Activated naive CD8-positive, alpha-beta T cell treated with anti-CD3 and anti-CD28 coated beads for 36 hours (primary cell): Measurements from ENCODE around the gene SLC22A2. TPM values are rescaled to one million over a fixed set of nuclear protein-coding genes. Genes with fewer than 3 reads are reported as not detected.
"Not testable (repeated sequence)": the region's sequence is repeated elsewhere in the genome, so short reads cannot be mapped to it uniquely, and the experiment has no call there.

Experiments used
- DNase-seq: peaks from one replicate; pipeline ENCODE4 v3.0.0; 2021
- H3K27ac Mint-ChIP-seq: one replicate; pipeline ENCODE4 v1.8.0; 2022; ENCODE audit warnings: mild to moderate bottlenecking, moderate library complexity, mixed read lengths
- H3K27me3 Mint-ChIP-seq: one replicate; pipeline ENCODE4 v1.8.0; 2022; ENCODE audit warnings: mild to moderate bottlenecking, mixed read lengths
- H3K36me3 Mint-ChIP-seq: one replicate; pipeline ENCODE4 v1.8.0; 2021; ENCODE audit warnings: mild to moderate bottlenecking, mixed read lengths
- H3K4me1 Mint-ChIP-seq: one replicate; pipeline ENCODE4 v1.8.0; 2021; ENCODE audit warnings: mixed read lengths
- H3K4me3 Mint-ChIP-seq: one replicate; pipeline ENCODE4 v1.8.0; 2022; ENCODE audit warnings: mild to moderate bottlenecking, moderate library complexity, mixed read lengths
- H3K9me3 Mint-ChIP-seq: one replicate; pipeline ENCODE4 v1.8.0; 2022; ENCODE audit warnings: mixed read lengths
- total RNA-seq, 2 experiments: library from RNA; stranded (reverse); gene quantifications; one replicate each; pipeline ENCODE4 v1.2.3, GENCODE V29; 2021

Gene SLC22A2
- total RNA-seq = not detected

DNA sequence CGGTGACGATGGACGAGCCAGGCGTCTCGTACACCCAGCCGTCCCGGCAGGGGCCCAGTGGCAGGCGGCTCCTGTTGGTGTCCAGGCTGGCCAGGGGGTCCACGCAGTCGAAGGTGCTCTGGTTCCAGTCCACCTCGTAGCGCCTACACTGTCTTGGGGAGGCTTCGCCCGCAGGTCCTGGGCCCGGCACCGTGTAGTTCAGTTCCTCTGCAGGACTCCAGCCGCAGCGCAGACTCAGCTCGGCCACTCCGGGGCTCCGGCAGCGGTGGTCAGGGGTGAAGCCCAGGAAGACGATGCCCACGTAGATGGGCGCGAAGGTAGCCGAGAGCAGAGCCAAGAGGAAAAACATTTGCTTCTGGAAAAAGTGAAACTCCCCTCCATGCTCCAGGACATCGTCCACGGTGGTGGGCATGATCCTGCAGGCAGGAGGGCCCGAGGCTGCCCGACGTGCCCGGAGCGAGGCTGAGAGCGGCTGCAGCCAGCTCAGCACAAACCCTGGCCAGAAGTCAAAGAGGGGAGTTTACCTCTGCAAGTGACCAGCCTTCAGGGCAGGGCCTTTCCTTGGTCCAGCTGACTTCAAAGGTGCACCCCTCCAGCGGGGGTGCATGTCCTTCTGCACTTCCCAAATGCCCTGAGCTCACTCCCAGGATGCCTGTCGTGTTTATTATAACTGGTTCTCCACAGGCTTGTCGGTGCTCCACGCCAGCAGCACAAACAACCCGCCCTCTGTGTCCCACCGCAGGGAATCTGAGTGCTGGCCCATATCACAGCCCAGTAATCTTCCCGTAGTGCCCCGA is at the start of gene SLC22A2:
Gene SLC22A2 (minus strand): TSS at position 476 of the 797 bp plus-strand sequence. CDS start 64 bp downstream, at position 412.
- Mint-ChIP-seq H3K27me3 (peaks cover 17% of the 10 kb centered on the region), H3K9me3 (no peaks in the 10 kb centered on the region), H3K4me1 (no peaks in the 10 kb centered on the region), H3K27ac (no peak within 1 kb of the TSS), H3K4me3 (no peak within 1 kb of the TSS), H3K36me3 (no peaks in the 10 kb centered on the region)
- DNase-seq = no peak

DNA sequence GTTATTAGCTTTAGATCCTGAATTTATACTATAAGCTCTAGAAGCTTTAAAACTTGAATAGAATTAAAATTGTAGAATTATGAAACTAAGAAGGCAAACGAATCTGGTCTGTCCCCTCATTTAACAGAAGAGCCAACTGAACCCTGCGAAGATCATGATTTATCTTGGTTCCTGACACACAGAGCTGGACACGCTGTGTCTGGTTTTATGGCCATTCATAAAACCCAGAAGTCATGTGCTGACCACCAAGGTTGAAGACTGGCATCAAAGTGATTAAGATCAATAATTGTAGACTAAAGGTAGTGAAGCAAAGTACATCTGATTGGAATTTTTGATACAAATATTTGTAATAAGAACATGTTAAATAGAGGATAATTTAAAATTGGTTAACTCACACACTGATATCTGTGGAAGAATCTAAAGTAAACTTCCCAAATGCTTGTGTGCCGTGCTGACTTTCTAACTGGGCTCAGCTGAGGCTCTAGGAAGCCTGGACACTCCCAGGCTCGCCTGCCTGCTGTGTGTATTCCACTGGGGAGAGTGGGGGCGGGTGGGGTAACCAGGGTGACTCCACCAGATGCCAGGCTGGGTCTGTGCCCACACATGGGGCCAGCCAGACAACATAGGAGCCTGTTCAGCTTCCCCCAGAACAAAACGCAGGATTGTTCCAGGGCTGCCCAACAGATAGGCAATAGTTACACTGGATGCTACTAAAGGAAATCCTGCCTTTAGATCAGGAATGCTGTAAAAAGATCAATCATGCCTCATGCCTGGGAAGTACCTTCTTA is 47.5 kb upstream of the SLC22A2 start:
- no peak overlapping the region for H3K4me3 Mint-ChIP-seq
- H3K27me3 Mint-ChIP-seq = peaks cover 10% of the 10 kb centered on the region
- no peaks in the 10 kb centered on the region for H3K4me1 Mint-ChIP-seq
- peaks cover 11% of the 10 kb centered on the region for H3K9me3 Mint-ChIP-seq
- H3K36me3 Mint-ChIP-seq = no peaks in the 10 kb centered on the region
- H3K27ac Mint-ChIP-seq = no peak overlapping the region
- no peak for DNase-seq

DNA sequence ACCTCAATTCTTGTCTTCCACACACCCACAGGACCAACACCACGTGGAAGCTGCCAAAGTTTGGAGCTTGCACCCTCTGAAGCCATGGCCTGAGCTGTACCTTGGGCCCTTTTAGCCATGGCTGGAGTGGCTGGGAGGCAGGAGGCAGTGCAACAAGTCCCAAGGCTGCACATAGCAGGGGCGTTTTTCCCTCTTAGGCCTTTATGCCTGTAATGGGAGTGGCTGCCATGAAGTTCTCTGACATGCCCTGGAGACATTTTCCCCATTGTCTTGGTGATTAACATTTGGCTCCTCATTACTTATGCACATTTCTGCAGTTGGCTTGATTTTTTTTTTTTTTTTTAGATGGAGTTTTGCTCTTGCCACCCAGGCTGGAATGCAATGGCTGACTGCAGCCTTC is 45.2 kb upstream of the SLC22A2 start:
- no peak overlapping the region for H3K27ac Mint-ChIP-seq
- no peaks in the 10 kb centered on the region for H3K36me3 Mint-ChIP-seq
- peaks cover 3% of the 10 kb centered on the region for H3K27me3 Mint-ChIP-seq
- H3K4me3 Mint-ChIP-seq = no peak overlapping the region
- H3K9me3 Mint-ChIP-seq = no peaks in the 10 kb centered on the region
- H3K4me1 Mint-ChIP-seq = no peaks in the 10 kb centered on the region
- DNase-seq = no peak

DNA sequence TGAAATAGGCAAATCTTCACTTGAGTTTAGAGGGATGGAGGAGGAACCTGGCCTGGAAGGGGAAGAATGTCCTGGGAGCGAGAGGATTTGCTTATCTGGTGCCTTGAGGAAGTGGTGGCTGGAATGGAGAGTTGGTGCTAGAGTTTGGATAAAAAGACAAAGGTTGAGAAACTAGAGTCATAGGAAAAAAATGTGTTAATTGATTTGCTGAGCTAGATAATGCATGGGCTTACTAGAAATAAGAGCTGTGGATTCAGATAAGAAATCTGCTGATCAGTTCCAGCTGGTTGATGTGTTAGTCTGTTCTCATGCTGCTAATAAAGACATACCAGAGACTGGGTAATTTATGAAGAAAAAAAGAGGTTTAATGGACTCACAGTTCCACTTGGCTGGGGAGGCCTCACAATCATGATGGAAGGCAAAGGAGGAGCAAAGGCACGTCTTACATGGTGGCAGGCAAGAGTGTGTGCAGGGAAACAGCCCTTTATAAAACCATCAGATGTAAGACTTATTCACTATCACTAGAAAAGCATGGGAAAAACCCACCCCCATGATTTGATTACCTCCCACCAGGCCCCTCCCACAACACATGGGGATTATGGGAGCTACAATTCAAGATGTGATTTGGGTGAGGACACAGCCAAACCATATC is 43.9 kb upstream of the SLC22A2 start:
- not testable (repeated sequence) for H3K27me3 Mint-ChIP-seq, H3K9me3 Mint-ChIP-seq, H3K4me3 Mint-ChIP-seq, H3K27ac Mint-ChIP-seq, H3K4me1 Mint-ChIP-seq, H3K36me3 Mint-ChIP-seq, DNase-seq

DNA sequence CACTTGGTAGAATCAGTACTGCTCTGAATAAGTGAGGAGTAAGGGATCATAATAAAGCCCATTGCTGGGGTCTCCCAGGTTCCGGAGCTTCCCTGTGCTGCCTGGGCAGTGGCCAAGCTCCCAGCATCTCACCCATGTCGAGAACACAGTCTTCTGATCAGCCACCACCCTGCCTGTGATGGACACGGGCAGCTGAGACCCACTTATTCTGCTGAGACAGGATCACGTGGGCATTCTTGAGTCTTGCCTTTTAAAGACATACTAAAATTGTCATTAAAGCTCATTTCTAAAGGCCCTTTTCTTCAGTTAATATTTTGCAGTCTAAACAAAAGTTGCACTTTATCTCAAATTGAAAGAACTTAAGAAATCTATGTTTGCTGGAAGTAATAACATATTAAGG is 42.7 kb upstream of the SLC22A2 start:
- H3K27ac Mint-ChIP-seq = no peak overlapping the region
- no peaks in the 10 kb centered on the region for H3K9me3 Mint-ChIP-seq
- no peaks in the 10 kb centered on the region for H3K4me1 Mint-ChIP-seq
- H3K27me3 Mint-ChIP-seq = peaks cover 3% of the 10 kb centered on the region
- H3K36me3 Mint-ChIP-seq = no peaks in the 10 kb centered on the region
- no peak for DNase-seq
- no peak overlapping the region for H3K4me3 Mint-ChIP-seq

- no peak overlapping the region for H3K27ac Mint-ChIP-seq
- H3K36me3 Mint-ChIP-seq = no peaks in the 10 kb centered on the region
- H3K27me3 Mint-ChIP-seq = peaks cover 10% of the 10 kb centered on the region
- no peaks in the 10 kb centered on the region for H3K9me3 Mint-ChIP-seq
- DNase-seq = no peak
- no peak overlapping the region for H3K4me3 Mint-ChIP-seq
- no peaks in the 10 kb centered on the region for H3K4me1 Mint-ChIP-seq
Observed at GRCh38 chr6:160300076-160300695, 41.6 kb upstream of the SLC22A2 start.

DNA sequence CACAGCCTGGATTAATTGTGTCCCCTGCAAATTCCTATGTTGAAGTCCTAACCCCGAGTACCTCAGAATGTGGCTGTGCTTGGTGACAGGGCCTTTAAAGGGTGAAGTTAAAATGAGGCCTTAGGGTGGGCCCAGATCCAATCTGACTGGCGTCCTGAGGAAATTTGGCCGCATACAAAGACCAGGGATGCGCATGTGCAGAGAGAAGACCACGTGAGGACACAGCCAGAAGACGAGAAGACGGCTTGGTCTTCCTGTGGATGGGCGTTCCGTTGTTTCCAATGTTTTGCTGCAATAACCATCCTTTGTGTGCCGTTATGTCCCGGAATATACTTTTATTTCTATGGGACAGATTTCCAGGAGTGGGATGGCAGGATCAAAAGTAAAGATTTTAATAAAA is 40.9 kb upstream of the SLC22A2 start:
- no peak overlapping the region for H3K4me3 Mint-ChIP-seq

GRCh38 chr6:160298121-160298520 is 39.5 kb upstream of the SLC22A2 start:
- Mint-ChIP-seq H3K4me3 (no peak overlapping the region), H3K27me3 (peaks cover 9% of the 10 kb centered on the region), H3K27ac (no peak overlapping the region), H3K4me1 (no peaks in the 10 kb centered on the region), H3K36me3 (no peaks in the 10 kb centered on the region), H3K9me3 (no peaks in the 10 kb centered on the region)
- DNase-seq = no peak

More for the DNA sequence above, 40.9 kb upstream of the SLC22A2 start:
- Mint-ChIP-seq H3K27ac (no peak overlapping the region), H3K9me3 (no peaks in the 10 kb centered on the region), H3K36me3 (no peaks in the 10 kb centered on the region), H3K27me3 (peaks cover 9% of the 10 kb centered on the region), H3K4me1 (no peaks in the 10 kb centered on the region)
- DNase-seq = no peak

- no peaks in the 10 kb centered on the region for H3K4me1 Mint-ChIP-seq
Observed at GRCh38 chr6:160297310-160297709, 38.7 kb upstream of the SLC22A2 start.

GRCh38 chr6:160293844-160294243 is 35.2 kb upstream of the SLC22A2 start:
- Mint-ChIP-seq H3K27me3 (peaks cover 19% of the 10 kb centered on the region), H3K27ac (no peak overlapping the region), H3K9me3 (no peaks in the 10 kb centered on the region), H3K4me3 (no peak overlapping the region), H3K4me1 (no peaks in the 10 kb centered on the region), H3K36me3 (no peaks in the 10 kb centered on the region)
- no peak for DNase-seq

More at GRCh38 chr6:160297310-160297709, 38.7 kb upstream of the SLC22A2 start:
- Mint-ChIP-seq H3K9me3 (no peaks in the 10 kb centered on the region), H3K27me3 (peaks cover 9% of the 10 kb centered on the region), H3K27ac (no peak overlapping the region), H3K4me3 (no peak overlapping the region), H3K36me3 (no peaks in the 10 kb centered on the region)
- DNase-seq = no peak

DNA sequence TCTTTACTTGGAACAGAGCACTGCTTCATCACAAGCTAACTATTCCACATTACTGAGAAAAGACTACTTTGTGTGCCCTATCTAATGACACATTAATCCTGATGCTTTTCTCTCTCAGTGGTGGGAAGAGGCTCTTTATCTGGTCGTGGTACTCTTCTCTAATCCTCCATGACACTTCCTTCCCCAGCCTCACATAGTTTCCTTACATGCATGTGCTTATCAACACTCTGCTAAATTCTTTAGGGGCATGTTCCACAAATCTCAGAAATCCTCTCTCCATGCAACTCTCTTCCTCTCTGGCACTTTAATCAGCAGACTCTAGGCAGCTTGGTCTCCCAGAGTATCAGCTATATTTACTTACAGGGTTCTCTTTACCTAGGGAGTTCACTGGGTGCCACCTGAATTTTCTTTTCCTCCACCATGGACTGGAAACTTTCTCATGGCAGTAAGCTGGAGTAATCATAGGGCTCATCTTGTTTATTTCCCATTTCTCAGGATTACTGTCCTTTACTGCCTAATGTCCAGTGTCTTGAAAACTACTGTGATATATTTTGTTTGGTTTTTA is 27.0 kb upstream of the SLC22A2 start:
- Mint-ChIP-seq H3K27me3 (peaks cover 33% of the 10 kb centered on the region), H3K27ac (no peak overlapping the region), H3K36me3 (no peaks in the 10 kb centered on the region), H3K4me3 (no peak overlapping the region), H3K4me1 (no peaks in the 10 kb centered on the region), H3K9me3 (no peaks in the 10 kb centered on the region)
- DNase-seq = no peak

- H3K4me3 Mint-ChIP-seq = no peak overlapping the region
- no peaks in the 10 kb centered on the region for H3K36me3 Mint-ChIP-seq
- no peaks in the 10 kb centered on the region for H3K9me3 Mint-ChIP-seq
- H3K27me3 Mint-ChIP-seq = peaks cover 30% of the 10 kb centered on the region
- no peaks in the 10 kb centered on the region for H3K4me1 Mint-ChIP-seq
- H3K27ac Mint-ChIP-seq = no peak overlapping the region
- DNase-seq = no peak
Observed at GRCh38 chr6:160284575-160284974, 26.0 kb upstream of the SLC22A2 start.

- Mint-ChIP-seq H3K36me3 (no peaks in the 10 kb centered on the region), H3K27me3 (peaks cover 33% of the 10 kb centered on the region), H3K9me3 (no peaks in the 10 kb centered on the region), H3K27ac (no peak overlapping the region), H3K4me1 (no peaks in the 10 kb centered on the region), H3K4me3 (no peak overlapping the region)
- DNase-seq = no peak
Observed at GRCh38 chr6:160282444-160282843, 23.8 kb upstream of the SLC22A2 start.

DNA sequence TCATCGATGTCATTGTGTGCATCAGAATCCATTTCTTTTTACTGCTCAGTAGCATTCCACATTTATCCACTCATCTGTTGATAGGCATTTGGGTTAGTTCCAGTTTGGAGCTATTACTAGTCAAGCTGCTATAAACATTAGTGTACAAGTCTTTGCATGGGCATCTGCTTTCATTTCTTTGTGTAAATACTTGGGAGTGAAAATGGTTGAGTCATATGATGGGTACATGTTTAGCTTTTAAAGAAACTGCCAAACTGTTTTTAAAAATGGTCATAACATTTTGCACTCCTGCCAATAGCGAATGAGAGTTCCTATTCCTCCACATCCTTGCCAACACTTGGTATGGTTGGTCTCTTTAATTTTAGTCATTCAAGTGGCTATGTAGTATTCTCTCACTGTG is 21.2 kb upstream of the SLC22A2 start:
- no peaks in the 10 kb centered on the region for H3K36me3 Mint-ChIP-seq
- no peak overlapping the region for H3K4me3 Mint-ChIP-seq
- H3K27ac Mint-ChIP-seq = no peak overlapping the region
- H3K9me3 Mint-ChIP-seq = no peaks in the 10 kb centered on the region
- peaks cover 15% of the 10 kb centered on the region for H3K27me3 Mint-ChIP-seq
- DNase-seq = no peak
- H3K4me1 Mint-ChIP-seq = no peaks in the 10 kb centered on the region
